Stimulated activated CD4-positive, alpha-beta T cell treated with anti-CD3 and anti-CD28 coated beads, TNF-alpha, amount 100 ng/mL, for 48 hours (primary cell): Measurements from ENCODE around the gene SCYGR2.
"Not testable (repeated sequence)": the region's sequence is repeated elsewhere in the genome, so short reads cannot be mapped to it uniquely, and the experiment has no call there.

Experiments used
- DNase-seq, 3 donors: peaks; one replicate each; pipeline ENCODE4 v3.0.0-alpha.2; 2020; ENCODE audit warnings: low read depth in 3 of 3

SCYGR2 gene

GRCh38 chr2:227598835-227599503, at the start of gene SCYGR2:
Gene SCYGR2 (plus strand): TSS chr2:227598893. CDS start chr2:227598893, 0 bp downstream.
- DNase-seq: not testable (repeated sequence)

- DNase-seq: no peak
These were observed 46.9 kb upstream of the SCYGR2 start for GRCh38 chr2:227551836-227552235.

- no peak for DNase-seq
These were observed 36.1 kb upstream of the SCYGR2 start for GRCh38 chr2:227562581-227562980.

GRCh38 chr2:227565080-227565479, 33.6 kb upstream of the SCYGR2 start:
- no peak for DNase-seq

- DNase-seq: no peak
These were observed 32.7 kb upstream of the SCYGR2 start for GRCh38 chr2:227566012-227566411.

GRCh38 chr2:227568852-227569169, 29.9 kb upstream of the SCYGR2 start:
- DNase-seq: no peak

- no peak for DNase-seq
These were observed 28.1 kb upstream of the SCYGR2 start for GRCh38 chr2:227570615-227571014.

- DNase-seq: no peak
These were observed 22.6 kb upstream of the SCYGR2 start for GRCh38 chr2:227576110-227576509.

GRCh38 chr2:227576812-227577211, 21.9 kb upstream of the SCYGR2 start:
- DNase-seq: no peak

- no peak for DNase-seq
These were observed 21.1 kb upstream of the SCYGR2 start for GRCh38 chr2:227577555-227577954.

GRCh38 chr2:227578642-227579041, 20.1 kb upstream of the SCYGR2 start:
- DNase-seq: no peak

- no peak for DNase-seq
These were observed 18.9 kb upstream of the SCYGR2 start for GRCh38 chr2:227579791-227580190.

GRCh38 chr2:227582369-227582768, 16.3 kb upstream of the SCYGR2 start:
- DNase-seq: no peak

GRCh38 chr2:227592694-227593387, 5.9 kb upstream of the SCYGR2 start:
- DNase-seq: no peak

- DNase-seq: no peak
These were observed 2.9 kb upstream of the SCYGR2 start for GRCh38 chr2:227595797-227596196.

- no peak for DNase-seq
These were observed 1.7 kb upstream of the SCYGR2 start for GRCh38 chr2:227597036-227597435.

- DNase-seq: no peak
These were observed 695 bp upstream of the SCYGR2 start for GRCh38 chr2:227597998-227598397.

- no peak for DNase-seq
These were observed 3.7 kb downstream of the SCYGR2 start for GRCh38 chr2:227602358-227602757.

GRCh38 chr2:227606476-227606875, 7.8 kb downstream of the SCYGR2 start:
- no peak for DNase-seq

- no peak for DNase-seq
These were observed 9.2 kb downstream of the SCYGR2 start for GRCh38 chr2:227607941-227608340.

GRCh38 chr2:227608561-227609338, 10.1 kb downstream of the SCYGR2 start:
- DNase-seq: no peak

GRCh38 chr2:227610123-227610522, 11.4 kb downstream of the SCYGR2 start:
- no peak for DNase-seq
